ENCODE data around the gene GTPBP2. TPM values are rescaled to one million over a fixed set of nuclear protein-coding genes. Genes with fewer than 3 reads are reported as not detected.

GTPBP2 gene
- total and polyA plus RNA-seq, 2 of the 8 experiments (the other 6 are each of a cell fraction or from before 2014, with no cell fraction given), result 58.3 to 86.1 TPM

GRCh38 chr6:43676962-43677606 lies 48.0 kb upstream of the GTPBP2 start:
- H3K23me2 ChIP-seq (ENCODE audit: low read depth, low read length), result no peaks in the 10 kb centered on the region
- no peak overlapping the region for H3K14ac ChIP-seq (ENCODE audit: insufficient read length)
- no peak overlapping the region for H3K4ac ChIP-seq (replicated peaks; ENCODE audit: insufficient read length, low read depth, low read length)
- TF ChIP-seq TEAD4 (IDR thresholded peaks at IDR 0.05; ENCODE audit: low read depth, low read length), result no peak
- TF ChIP-seq MAFK (IDR thresholded peaks at IDR 0.05; ENCODE audit: low read depth, low read length), result no peak
- DNase-seq (ENCODE audit: low read depth in 1 of 2, low spot score in 2 of 2) (no peak), FAIRE-seq (no peak)
- H2BK15ac ChIP-seq (ENCODE audit: low read length), result no peak overlapping the region
- H3K27me3 ChIP-seq (replicated peaks in 1 of 4; ENCODE audit: control insufficient read depth in 3 of 4, extremely low read depth in 1 of 4, insufficient read depth in 3 of 4, low read length in 3 of 4), result no peaks in the 10 kb centered on the region
- H3K18ac ChIP-seq (ENCODE audit: extremely low read depth, low read length), result no peak overlapping the region
- H3K4me3 ChIP-seq (ENCODE audit: extremely low read depth in 1 of 4, insufficient read depth in 2 of 4, low read depth in 3 of 4, low read length in 4 of 4), result no peak overlapping the region
- H3K9ac ChIP-seq (replicated peaks in 1 of 4; ENCODE audit: extremely low read depth in 1 of 4, low read depth in 3 of 4, low read length in 3 of 4), result no peak overlapping the region
- POLR2A ChIA-PET (ENCODE audit: partially characterized antibody), result interaction anchor here (1.7 to 2.5 kb wide), 3 partner anchors 8 to 12 kb away, joined by 7 to 10 read pairs (median 7); no protein-coding TSS in a partner anchor
- H4K8ac ChIP-seq (ENCODE audit: extremely low read depth, insufficient read depth, low read length), result no peak overlapping the region
- no peak overlapping the region for H3K56ac ChIP-seq (replicated peaks; ENCODE audit: insufficient read length, low read depth, low read length)
- no peak overlapping the region for H4K91ac ChIP-seq (replicated peaks; ENCODE audit: insufficient read length, low read length)
- no peak overlapping the region for H4K5ac ChIP-seq (ENCODE audit: insufficient read length, low read depth, low read length)
- WGBS, 2 experiments (ENCODE audit: extremely low coverage in 1 of 2, insufficient coverage in 1 of 2, insufficient read length in 1 of 2, insufficient replicate concordance in 2 of 2, low coverage in 1 of 2, low lambda C conversion rate in 2 of 2, missing lambda C conversion rate in 1 of 2), result 92% methylated on average over 7 of the region's 7 CpGs; no CpG with 5 or more reads in 1 of the 2 experiments
- no peak overlapping the region for H3K27ac ChIP-seq (ENCODE audit: low read depth, low read length)
- no peaks in the 10 kb centered on the region for H3K9me3 ChIP-seq (ENCODE audit: insufficient read depth in 2 of 2, low read depth in 1 of 2, low read length in 1 of 2)
- no peak overlapping the region for H2BK120ac ChIP-seq (replicated peaks; ENCODE audit: low read depth, low read length)
- peaks cover 2 to 12% of the 10 kb centered on the region in 2 experiments for H4K20me1 ChIP-seq (replicated peaks in 1 of 2; ENCODE audit: control insufficient read depth in 1 of 2, insufficient read depth in 2 of 2, low read length in 2 of 2)
- H3K4me2 ChIP-seq (ENCODE audit: insufficient read depth in 1 of 2, low read depth in 2 of 2, low read length in 2 of 2), result no peak overlapping the region
- peaks cover 7% of the 10 kb centered on the region for H3K79me1 ChIP-seq (ENCODE audit: low read depth, low read length)
- CTCF ChIA-PET (ENCODE audit: partially characterized antibody), result interaction anchor here (1.1 to 5.2 kb wide), 4 partner anchors 9 to 402 kb away, joined by 3 to 58 read pairs (median 6); no protein-coding TSS in a partner anchor
- H3K4me1 ChIP-seq (replicated peaks in 1 of 4; ENCODE audit: control insufficient read depth in 3 of 4, insufficient read depth in 4 of 4, low read length in 3 of 4), result no peaks in the 10 kb centered on the region
- H2BK20ac ChIP-seq (ENCODE audit: low read length), result no peak overlapping the region
- H2AFZ ChIP-seq (ENCODE audit: low read length), result no peak overlapping the region
- H2BK5ac ChIP-seq (ENCODE audit: low read depth, low read length), result no peak overlapping the region
- no peak overlapping the region for H3K23ac ChIP-seq (ENCODE audit: insufficient read length)
- no peak overlapping the region for H2BK12ac ChIP-seq (ENCODE audit: low read depth, low read length)
- no peak overlapping the region for H2AK5ac ChIP-seq (ENCODE audit: low read depth, low read length)
- peaks cover 31 to 67% (median 47%) of the 10 kb centered on the region in 4 experiments for H3K36me3 ChIP-seq (ENCODE audit: control insufficient read depth in 2 of 4, insufficient read depth in 4 of 4, low read length in 3 of 4)
- H3K79me2 ChIP-seq (ENCODE audit: control insufficient read depth in 1 of 2, insufficient read depth in 2 of 2, low read length in 2 of 2), result peaks cover 0 to 12% of the 10 kb centered on the region in 2 experiments; a peak in 2 of 4 replicates
